Testis (tissue), 2 donors: ENCODE results near the gene ABAT.

Experiments used
- POLR2A ChIP-seq: fragments of 450-650 bp; IDR thresholded peaks from one replicate; pipeline ENCODE4 v1.6.1; 2017; ENCODE audit warnings: antibody characterized with exemption, mild to moderate bottlenecking, moderate library complexity
- TF ChIP-seq, protein P1 (sequence below), 3 experiments: fragments of 450-650 bp in 2 of 3; fragments of 200-600 bp in 1 of 3; sonication (generic) in 1 of 3; IDR thresholded peaks; one replicate each; pipeline ENCODE4 v1.5.1; 2016 to 2019; ENCODE audit warnings: antibody characterized with exemption in 3 of 3, mild to moderate bottlenecking in 2 of 3, moderate library complexity in 1 of 3

DNA sequence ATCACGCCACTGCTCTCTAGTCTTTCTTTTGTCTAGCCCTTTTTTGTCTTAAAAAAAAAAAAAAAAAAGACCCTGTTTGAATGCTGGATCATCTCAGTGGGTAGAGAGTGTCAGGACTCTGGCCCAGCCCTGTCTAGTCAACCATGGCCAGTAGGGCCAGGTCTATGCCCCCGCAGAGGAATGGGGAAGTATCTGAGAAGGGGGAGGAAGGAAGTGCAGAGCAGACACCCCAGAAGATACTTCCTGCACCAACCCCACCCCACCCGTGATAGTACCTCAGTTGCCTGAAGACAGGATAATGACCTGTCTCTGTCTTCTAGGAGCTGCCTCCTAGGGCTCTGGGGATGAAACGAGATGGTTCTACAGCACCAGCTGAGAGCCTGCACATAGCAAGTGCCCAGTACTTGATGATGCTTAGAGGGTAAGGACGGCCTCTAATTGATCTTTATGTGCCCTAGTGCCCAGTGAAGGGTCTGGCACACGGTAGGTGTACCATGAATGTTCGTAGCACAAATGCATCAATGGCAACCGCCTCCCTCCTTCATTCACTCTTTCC lies 55.4 kb downstream of the ABAT start:
- TF ChIP-seq, protein P1, sequence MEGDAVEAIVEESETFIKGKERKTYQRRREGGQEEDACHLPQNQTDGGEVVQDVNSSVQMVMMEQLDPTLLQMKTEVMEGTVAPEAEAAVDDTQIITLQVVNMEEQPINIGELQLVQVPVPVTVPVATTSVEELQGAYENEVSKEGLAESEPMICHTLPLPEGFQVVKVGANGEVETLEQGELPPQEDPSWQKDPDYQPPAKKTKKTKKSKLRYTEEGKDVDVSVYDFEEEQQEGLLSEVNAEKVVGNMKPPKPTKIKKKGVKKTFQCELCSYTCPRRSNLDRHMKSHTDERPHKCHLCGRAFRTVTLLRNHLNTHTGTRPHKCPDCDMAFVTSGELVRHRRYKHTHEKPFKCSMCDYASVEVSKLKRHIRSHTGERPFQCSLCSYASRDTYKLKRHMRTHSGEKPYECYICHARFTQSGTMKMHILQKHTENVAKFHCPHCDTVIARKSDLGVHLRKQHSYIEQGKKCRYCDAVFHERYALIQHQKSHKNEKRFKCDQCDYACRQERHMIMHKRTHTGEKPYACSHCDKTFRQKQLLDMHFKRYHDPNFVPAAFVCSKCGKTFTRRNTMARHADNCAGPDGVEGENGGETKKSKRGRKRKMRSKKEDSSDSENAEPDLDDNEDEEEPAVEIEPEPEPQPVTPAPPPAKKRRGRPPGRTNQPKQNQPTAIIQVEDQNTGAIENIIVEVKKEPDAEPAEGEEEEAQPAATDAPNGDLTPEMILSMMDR (IDR thresholded peaks at IDR 0.05): no peak
- no peak for TF ChIP-seq POLR2A
